ENCODE measurements around the gene KRTAP10-12. TPM values are rescaled to one million over a fixed set of nuclear protein-coding genes. Genes with fewer than 3 reads are reported as not detected.

KRTAP10-12 gene
- total and polyA plus RNA-seq, 2 of the 4 experiments (the other 2 are of a cell fraction) = not detected

GRCh38 chr21:44735821-44736220, 38.8 kb downstream of the KRTAP10-12 start:
- Histone ChIP-seq H3K27ac (ENCODE audit: insufficient read depth, low read length) (no peak overlapping the region), H3K9ac (ENCODE audit: low read depth, low read length) (no peak overlapping the region), H3K9me1 (ENCODE audit: insufficient read depth, low read length) (no peaks in the 10 kb centered on the region), H2AFZ (replicated peaks; ENCODE audit: low read length, poor library complexity) (no peak overlapping the region), H3K36me3 (ENCODE audit: control insufficient read depth, insufficient read depth, low read length) (no peaks in the 10 kb centered on the region), H4K5ac (ENCODE audit: low read depth, low read length) (no peak overlapping the region), H2AK5ac (ENCODE audit: low read depth, low read length) (no peak overlapping the region), H3K18ac (ENCODE audit: low read depth, low read length) (no peak overlapping the region), H2AK9ac (replicated peaks; ENCODE audit: low read depth, low read length, poor library complexity) (no peak overlapping the region), H3K4me2 (ENCODE audit: low read depth, low read length) (no peak overlapping the region), H2BK5ac (ENCODE audit: low read depth, low read length, poor library complexity, severe bottlenecking) (no peak overlapping the region), H2BK20ac (ENCODE audit: low read depth, low read length) (no peak overlapping the region), H3K4me1 (ENCODE audit: control insufficient read depth, insufficient read depth, low read length) (no peaks in the 10 kb centered on the region), H3K27me3 (ENCODE audit: control insufficient read depth, insufficient read depth, low read length) (peaks cover 7% of the 10 kb centered on the region), H3K79me1 (ENCODE audit: low read depth in 1 of 2, low read length in 2 of 2) (no peaks in the 10 kb centered on the region), H3K4me3 (ENCODE audit: insufficient read depth, low read depth, low read length) (no peak overlapping the region), H4K8ac (ENCODE audit: low read depth in 2 of 2, low read length in 2 of 2) (no peak overlapping the region), H3K56ac (ENCODE audit: extremely low read depth, insufficient read depth, low read length) (no peak overlapping the region), H3K23ac (ENCODE audit: low read depth, low read length) (no peak overlapping the region), H2BK15ac (ENCODE audit: low read depth, low read length) (no peak overlapping the region), H4K91ac (ENCODE audit: insufficient read depth, low read depth, low read length) (no peak overlapping the region), H3K4ac (ENCODE audit: low read depth, low read length) (no peak overlapping the region), H2BK120ac (ENCODE audit: low read depth, low read length) (no peak overlapping the region), H3K9me3 (ENCODE audit: control insufficient read depth, insufficient read depth, low read length) (peaks cover 40% of the 10 kb centered on the region), H3K14ac (replicated peaks; ENCODE audit: low read depth, low read length) (no peak overlapping the region), H4K20me1 (ENCODE audit: insufficient read depth, low read length) (no peaks in the 10 kb centered on the region)
- dilution Hi-C loops (cut with HindIII; ENCODE audit: low sequenced_read_pairs, unreplicated experiment) (no loop called here), in situ Hi-C loops (cut with MboI; ENCODE audit: low sequenced_read_pairs) (no loop called here), intact Hi-C loops (cut with micrococcal nuclease) (no loop called here)
- POLR2A ChIA-PET (ENCODE audit: unreplicated experiment) = no interaction called here
- CTCF ChIA-PET = no interaction called here
- no peak for ATAC-seq (ENCODE audit: low read depth)
- no TSS peak for BruUV-seq (replicated peaks)
- DNase-seq = no peak
- TF ChIP-seq USF2 (IDR thresholded peaks at IDR 0.05; ENCODE audit: low read depth, low read length) = no peak
- no peak for TF ChIP-seq MAFK (IDR thresholded peaks at IDR 0.05; ENCODE audit: low read depth, low read length)
- TF ChIP-seq POLR2A (IDR thresholded peaks at IDR 0.05; ENCODE audit: low read depth, low read length) = no peak
- no peak for TF ChIP-seq FOS (IDR thresholded peaks at IDR 0.05; ENCODE audit: low read depth, low read length)
- no peak for TF ChIP-seq MXI1 (IDR thresholded peaks at IDR 0.05; ENCODE audit: borderline replicate concordance, low read depth, low read length)
- TF ChIP-seq RCOR1 (IDR thresholded peaks at IDR 0.05; ENCODE audit: insufficient replicate concordance, low read length) = no peak
- 60% methylated on average over 4 of the region's 6 CpGs; no CpG with 5 or more reads in 1 of the 2 experiments for WGBS, 2 experiments (ENCODE audit: extremely low coverage in 2 of 2, insufficient read length in 1 of 2)
